H1 (cell line): Measurements from ENCODE around the gene BRCC3. TPM values are rescaled to one million over a fixed set of nuclear protein-coding genes. Genes with fewer than 3 reads are reported as not detected.

Experiments used
- BRCA1 ChIP-seq: IDR thresholded peaks from 2 replicates; pipeline ENCODE4 v1.6.1; 2012; ENCODE audit warnings: low read depth, low read length, improper control_type of control experiment
- CHD2 ChIP-seq: IDR thresholded peaks from 2 replicates; pipeline ENCODE4 v1.6.1; 2012; ENCODE audit warnings: low read length, improper control_type of control experiment
- HDAC6 ChIP-seq: IDR thresholded peaks from one replicate; pipeline ENCODE4 v1.7.1; 2012; ENCODE audit warnings: low read depth, mild to moderate bottlenecking, inconsistent platforms, low read length, moderate library complexity
- KDM1A ChIP-seq: fragments of 200-600, 300-600 bp; sonication (generic); IDR thresholded peaks from 2 replicates; pipeline ENCODE4 v1.7.1; 2016; ENCODE audit warnings: mild to moderate bottlenecking, low read length, borderline replicate concordance
- MAFK ChIP-seq: IDR thresholded peaks from 2 replicates; pipeline ENCODE4 v1.6.1; 2012; ENCODE audit warnings: low read depth, mild to moderate bottlenecking, improper control_type of control experiment, low read length
- RAD21 ChIP-seq, 2 experiments: IDR thresholded peaks in 1 of 2; conservative IDR thresholded peaks in 1 of 2; 2 replicates each; pipeline ENCODE4 v1.6.1; 2011; ENCODE audit warnings: low read depth in 2 of 2, low read length in 2 of 2, improper control_type of control experiment in 1 of 2, inconsistent platforms in 1 of 2, mild to moderate bottlenecking in 1 of 2, moderate library complexity in 1 of 2
- RBBP5 ChIP-seq: IDR thresholded peaks from 2 replicates; pipeline ENCODE4 v1.7.1; 2012; ENCODE audit warnings: low read depth, mild to moderate bottlenecking, inconsistent platforms, low read length, moderate library complexity, borderline replicate concordance
- RXRA ChIP-seq: IDR thresholded peaks from 2 replicates; pipeline ENCODE4 v1.6.1; 2011; ENCODE audit warnings: low read depth, mild to moderate bottlenecking, low read length, moderate library complexity; ENCODE audit not compliant: insufficient read depth
- SIN3A ChIP-seq, 2 experiments: IDR thresholded peaks in 1 of 2; conservative IDR thresholded peaks in 1 of 2; 2 replicates each; pipeline ENCODE4 v1.6.1; 2011 to 2012; ENCODE audit warnings: low read length in 2 of 2, improper control_type of control experiment in 1 of 2, low read depth in 1 of 2, mild to moderate bottlenecking in 1 of 2
- SIRT6 ChIP-seq: IDR thresholded peaks from one replicate; pipeline ENCODE4 v1.7.1; 2012; ENCODE audit warnings: low read length, inconsistent platforms
- SP1 ChIP-seq: IDR thresholded peaks from 2 replicates; pipeline ENCODE4 v1.6.1; 2011; ENCODE audit warnings: low read depth, low read length
- SP2 ChIP-seq: IDR thresholded peaks from 2 replicates; pipeline ENCODE4 v1.6.1; 2012; ENCODE audit warnings: mild to moderate bottlenecking, low read length, inconsistent platforms
- SP4 ChIP-seq: IDR thresholded peaks from 2 replicates; pipeline ENCODE4 v1.6.1; 2012; ENCODE audit warnings: low read length, inconsistent platforms
- SRF ChIP-seq: IDR thresholded peaks from 2 replicates; pipeline ENCODE4 v1.6.1; 2011; ENCODE audit warnings: mild to moderate bottlenecking, low read depth, low read length, moderate library complexity
- SUZ12 ChIP-seq: fragments of 200-600 bp; sonication (generic); IDR thresholded peaks from 2 replicates; pipeline ENCODE4 v1.6.1; 2012; ENCODE audit warnings: mild to moderate bottlenecking, inconsistent platforms, low read length, moderate library complexity, mixed read lengths
- TCF12 ChIP-seq: IDR thresholded peaks from 2 replicates; pipeline ENCODE4 v1.6.1; 2011; ENCODE audit warnings: low read depth, mild to moderate bottlenecking, low read length
- TEAD4 ChIP-seq: IDR thresholded peaks from 2 replicates; pipeline ENCODE4 v1.6.1; 2012; ENCODE audit warnings: low read depth, low read length, inconsistent platforms, mixed read lengths
- YY1 ChIP-seq: IDR thresholded peaks from 2 replicates; pipeline ENCODE4 v1.6.1; 2011; ENCODE audit warnings: low read depth, mild to moderate bottlenecking, low read length
- polyA plus RNA-seq, 7 experiments: library from polyadenylated mRNA; depleted of rRNA in 3 of 7; stranded (reverse) in 5 of 7; unstranded in 2 of 7; fragments of >200 nt in 5 of 7; fragments of 200-250 nt in 2 of 7; gene quantifications; 1 replicate in 5 of 7; 2 replicates in 1 of 7; 4 replicates in 1 of 7; pipeline versions ENCODE4 v1.2.1 to v1.2.3, GENCODE V29; 2011 to 2013; ENCODE audit warnings: missing spikeins in 2 of 7, mixed read lengths in 2 of 7
- total RNA-seq: library from RNA; stranded (reverse); fragmentation: NEBNext Ultra II Directional; extraction: Animal tissue kit (Norgen Biotek cat#: 25700); gene quantifications from 2 replicates; pipeline ENCODE4 v1.2.1, GENCODE V29; 2021
- TF ChIP-seq, protein P1 (sequence below): IDR thresholded peaks from 2 replicates; pipeline ENCODE4 v1.6.1; 2012; ENCODE audit warnings: low read length, inconsistent platforms
- TF ChIP-seq, protein P2 (sequence below): IDR thresholded peaks from 2 replicates; pipeline ENCODE4 v1.6.1; 2011; ENCODE audit warnings: low read length, improper control_type of control experiment
- TF ChIP-seq, protein P3 (sequence below): IDR thresholded peaks from 2 replicates; pipeline ENCODE4 v1.6.1; 2011; ENCODE audit warnings: low read depth, mild to moderate bottlenecking, low read length; ENCODE audit not compliant: insufficient read depth

BRCC3 gene
- total and polyA plus RNA-seq, 2 of the 8 experiments (the other 6 are each of a cell fraction or from before 2014, with no cell fraction given) = 13.1 to 23.2 TPM

- TF ChIP-seq TCF12 (no peak), SIN3A (conservative IDR thresholded peaks at IDR 0.05 in 1 of 2, IDR thresholded peaks at IDR 0.05 in 1 of 2; ENCODE audit: low read depth in 1 of 2, low read length in 2 of 2) (0 out of 4 replicates have a peak, but pooled peaks of 1 of the 2 experiments have one; percentile 30), SUZ12 (no peak), CHD2 (peak; percentile 72), HDAC6 (no peak), SP1 (no peak), KDM1A (no peak), RBBP5 (peak; percentile 66; the same call in 1 of the 2 replicates), TEAD4 (no peak), BRCA1 (0 out of 2 replicates have a peak, but pooled peaks have one; percentile 41), SRF (no peak), RAD21 (IDR thresholded peaks at IDR 0.05 in 1 of 2, conservative IDR thresholded peaks at IDR 0.05 in 1 of 2; ENCODE audit: low read depth in 2 of 2, low read length in 2 of 2) (no peak), RXRA (no peak), YY1 (no peak; the same call in 1 of the 2 replicates), MAFK (no peak), SP2 (no peak), SIRT6 (no peak), SP4 (no peak)
- TF ChIP-seq, protein P1, sequence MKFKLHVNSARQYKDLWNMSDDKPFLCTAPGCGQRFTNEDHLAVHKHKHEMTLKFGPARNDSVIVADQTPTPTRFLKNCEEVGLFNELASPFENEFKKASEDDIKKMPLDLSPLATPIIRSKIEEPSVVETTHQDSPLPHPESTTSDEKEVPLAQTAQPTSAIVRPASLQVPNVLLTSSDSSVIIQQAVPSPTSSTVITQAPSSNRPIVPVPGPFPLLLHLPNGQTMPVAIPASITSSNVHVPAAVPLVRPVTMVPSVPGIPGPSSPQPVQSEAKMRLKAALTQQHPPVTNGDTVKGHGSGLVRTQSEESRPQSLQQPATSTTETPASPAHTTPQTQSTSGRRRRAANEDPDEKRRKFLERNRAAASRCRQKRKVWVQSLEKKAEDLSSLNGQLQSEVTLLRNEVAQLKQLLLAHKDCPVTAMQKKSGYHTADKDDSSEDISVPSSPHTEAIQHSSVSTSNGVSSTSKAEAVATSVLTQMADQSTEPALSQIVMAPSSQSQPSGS = no peak
- TF ChIP-seq, protein P2, sequence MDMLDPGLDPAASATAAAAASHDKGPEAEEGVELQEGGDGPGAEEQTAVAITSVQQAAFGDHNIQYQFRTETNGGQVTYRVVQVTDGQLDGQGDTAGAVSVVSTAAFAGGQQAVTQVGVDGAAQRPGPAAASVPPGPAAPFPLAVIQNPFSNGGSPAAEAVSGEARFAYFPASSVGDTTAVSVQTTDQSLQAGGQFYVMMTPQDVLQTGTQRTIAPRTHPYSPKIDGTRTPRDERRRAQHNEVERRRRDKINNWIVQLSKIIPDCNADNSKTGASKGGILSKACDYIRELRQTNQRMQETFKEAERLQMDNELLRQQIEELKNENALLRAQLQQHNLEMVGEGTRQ = peak; percentile 43; the same call in 1 of the 2 replicates
- TF ChIP-seq, protein P3, sequence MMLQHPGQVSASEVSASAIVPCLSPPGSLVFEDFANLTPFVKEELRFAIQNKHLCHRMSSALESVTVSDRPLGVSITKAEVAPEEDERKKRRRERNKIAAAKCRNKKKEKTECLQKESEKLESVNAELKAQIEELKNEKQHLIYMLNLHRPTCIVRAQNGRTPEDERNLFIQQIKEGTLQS = no peak
Measured at GRCh38 chrX:155026727-155027508, 44.4 kb upstream of the BRCC3 start, which contains the start of gene FUNDC2 (continued).
